Endothelial cell (in vitro differentiated cells): ENCODE measurements around the gene RSPH10B2. TPM values are rescaled to one million over a fixed set of nuclear protein-coding genes. Genes with fewer than 3 reads are reported as not detected.
A peak's percentile ranks its signal among the peaks of the same experiment; 100 is the strongest.
"Not testable (repeated sequence)": the region's sequence is repeated elsewhere in the genome, so short reads cannot be mapped to it uniquely, and the experiment has no call there.

ENCODE experiments used
- DNase-seq: peaks from one replicate; pipeline ENCODE4 v3.0.0; 2021; ENCODE audit warnings: low spot score
- H3K27ac Mint-ChIP-seq: one replicate; pipeline ENCODE4 v1.8.0; 2021; ENCODE audit warnings: mixed read lengths, inconsistent platforms; ENCODE audit not compliant: unreplicated experiment
- H3K27me3 Mint-ChIP-seq: one replicate; pipeline ENCODE4 v1.8.0; 2021; ENCODE audit warnings: mild to moderate bottlenecking, moderate library complexity, mixed read lengths, inconsistent platforms; ENCODE audit not compliant: unreplicated experiment
- H3K36me3 Mint-ChIP-seq: one replicate; pipeline ENCODE4 v1.8.0; 2021; ENCODE audit warnings: mild to moderate bottlenecking, low read depth, mixed read lengths, inconsistent platforms; ENCODE audit not compliant: unreplicated experiment
- H3K4me1 Mint-ChIP-seq: one replicate; pipeline ENCODE4 v1.8.0; 2021; ENCODE audit warnings: mild to moderate bottlenecking, mixed read lengths, inconsistent platforms; ENCODE audit not compliant: unreplicated experiment
- H3K4me3 Mint-ChIP-seq: one replicate; pipeline ENCODE4 v1.8.0; 2021; ENCODE audit warnings: mild to moderate bottlenecking, mixed read lengths, inconsistent platforms; ENCODE audit not compliant: unreplicated experiment
- H3K9me3 Mint-ChIP-seq: one replicate; pipeline ENCODE4 v1.8.0; 2021; ENCODE audit warnings: mixed read lengths, inconsistent platforms; ENCODE audit not compliant: unreplicated experiment
- total RNA-seq: library from RNA; stranded (reverse); fragmentation: NEBNext Ultra II Directional; extraction: Animal tissue kit (Norgen Biotek cat#: 25700); gene quantifications from one replicate; pipeline ENCODE4 v1.2.1, GENCODE V29; 2021; ENCODE audit not compliant: unreplicated experiment
- TF ChIP-seq, protein P1 (sequence below): fragments of 200-600 bp; sonication (generic); IDR thresholded peaks from one replicate; pipeline ENCODE4 v1.5.0; 2021; ENCODE audit warnings: antibody characterized with exemption; ENCODE audit not compliant: unreplicated experiment

Gene RSPH10B2
- total RNA-seq, 1 donor from 2014 or later, result 0.51 TPM

GRCh38 chr7:6714360-6714759, 39.5 kb upstream of the RSPH10B2 start:
- H3K4me1 Mint-ChIP-seq, result no peaks in the 10 kb centered on the region

DNA sequence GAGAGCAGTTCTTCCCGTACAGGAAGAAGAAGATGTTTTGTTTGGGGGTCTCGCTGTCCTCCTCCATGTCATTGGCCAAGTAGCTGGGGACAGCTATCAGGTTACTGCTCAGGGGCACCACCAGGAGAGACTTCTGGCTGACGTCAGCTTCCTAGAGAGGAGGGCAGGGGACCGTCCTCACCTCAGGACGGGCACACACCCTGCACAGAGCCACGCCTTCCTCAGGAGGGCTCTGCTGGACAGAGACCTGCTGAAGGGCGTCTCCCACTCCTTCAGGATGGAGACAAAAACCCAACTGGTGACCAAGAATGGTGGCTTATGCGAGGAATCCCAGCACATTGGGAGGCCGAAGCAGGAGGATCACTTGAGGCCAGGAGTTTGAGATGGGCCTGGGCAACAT, 38.0 kb upstream of the RSPH10B2 start:
- not testable (repeated sequence) for H3K4me1 Mint-ChIP-seq, H3K9me3 Mint-ChIP-seq, H3K27ac Mint-ChIP-seq, H3K36me3 Mint-ChIP-seq, DNase-seq, H3K4me3 Mint-ChIP-seq
- H3K27me3 Mint-ChIP-seq, result peaks cover 14% of the 10 kb centered on the region

More at GRCh38 chr7:6714360-6714759, 39.5 kb upstream of the RSPH10B2 start:
- no peaks in the 10 kb centered on the region for H3K9me3 Mint-ChIP-seq
- TF ChIP-seq, protein P1, sequence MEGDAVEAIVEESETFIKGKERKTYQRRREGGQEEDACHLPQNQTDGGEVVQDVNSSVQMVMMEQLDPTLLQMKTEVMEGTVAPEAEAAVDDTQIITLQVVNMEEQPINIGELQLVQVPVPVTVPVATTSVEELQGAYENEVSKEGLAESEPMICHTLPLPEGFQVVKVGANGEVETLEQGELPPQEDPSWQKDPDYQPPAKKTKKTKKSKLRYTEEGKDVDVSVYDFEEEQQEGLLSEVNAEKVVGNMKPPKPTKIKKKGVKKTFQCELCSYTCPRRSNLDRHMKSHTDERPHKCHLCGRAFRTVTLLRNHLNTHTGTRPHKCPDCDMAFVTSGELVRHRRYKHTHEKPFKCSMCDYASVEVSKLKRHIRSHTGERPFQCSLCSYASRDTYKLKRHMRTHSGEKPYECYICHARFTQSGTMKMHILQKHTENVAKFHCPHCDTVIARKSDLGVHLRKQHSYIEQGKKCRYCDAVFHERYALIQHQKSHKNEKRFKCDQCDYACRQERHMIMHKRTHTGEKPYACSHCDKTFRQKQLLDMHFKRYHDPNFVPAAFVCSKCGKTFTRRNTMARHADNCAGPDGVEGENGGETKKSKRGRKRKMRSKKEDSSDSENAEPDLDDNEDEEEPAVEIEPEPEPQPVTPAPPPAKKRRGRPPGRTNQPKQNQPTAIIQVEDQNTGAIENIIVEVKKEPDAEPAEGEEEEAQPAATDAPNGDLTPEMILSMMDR, result no peak
- DNase-seq, result no peak
- no peak overlapping the region for H3K27ac Mint-ChIP-seq
- peaks cover 3% of the 10 kb centered on the region for H3K36me3 Mint-ChIP-seq
- H3K4me3 Mint-ChIP-seq, result no peak overlapping the region
- peaks cover 10% of the 10 kb centered on the region for H3K27me3 Mint-ChIP-seq

GRCh38 chr7:6718124-6718523, 35.8 kb upstream of the RSPH10B2 start:
- Mint-ChIP-seq H3K36me3 (peaks cover 3% of the 10 kb centered on the region), H3K27ac (no peak overlapping the region), H3K4me1 (no peaks in the 10 kb centered on the region), H3K9me3 (no peaks in the 10 kb centered on the region), H3K4me3 (no peak overlapping the region), H3K27me3 (peaks cover 21% of the 10 kb centered on the region)
- DNase-seq, result no peak
- TF ChIP-seq, protein P1, result no peak

- not testable (repeated sequence) for H3K4me3 Mint-ChIP-seq, H3K4me1 Mint-ChIP-seq, H3K27ac Mint-ChIP-seq, H3K36me3 Mint-ChIP-seq, H3K9me3 Mint-ChIP-seq, DNase-seq
- peaks cover 12% of the 10 kb centered on the region for H3K27me3 Mint-ChIP-seq
These were observed 29.6 kb upstream of the RSPH10B2 start for GRCh38 chr7:6724351-6724750.

DNA sequence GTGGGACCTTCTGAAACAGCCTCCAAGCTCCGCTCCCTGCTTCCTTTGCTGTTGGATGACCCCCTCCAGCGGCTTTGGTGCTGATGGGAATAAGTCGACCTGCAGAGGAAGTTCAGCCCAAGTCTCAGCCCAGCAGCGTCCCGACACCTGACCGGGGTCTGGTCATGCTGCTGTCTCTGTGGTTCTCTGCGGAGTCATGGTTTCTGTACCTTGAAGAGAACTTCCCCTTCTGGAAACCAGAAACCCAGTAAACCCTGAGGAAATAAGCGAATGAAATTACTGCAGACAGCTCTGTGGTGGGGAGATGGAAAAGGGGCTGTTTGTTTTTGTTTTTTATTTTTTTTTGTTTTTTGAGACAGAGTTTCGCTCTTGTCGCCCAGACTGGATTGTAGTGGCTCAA, 28.9 kb upstream of the RSPH10B2 start:
- H3K27me3 Mint-ChIP-seq, result peaks cover 12% of the 10 kb centered on the region
- no peaks in the 10 kb centered on the region for H3K9me3 Mint-ChIP-seq
- peaks cover 2% of the 10 kb centered on the region for H3K4me1 Mint-ChIP-seq
- no peak overlapping the region for H3K4me3 Mint-ChIP-seq
- DNase-seq, result no peak
- H3K36me3 Mint-ChIP-seq, result no peaks in the 10 kb centered on the region
- no peak overlapping the region for H3K27ac Mint-ChIP-seq
- TF ChIP-seq, protein P1, result no peak

DNA sequence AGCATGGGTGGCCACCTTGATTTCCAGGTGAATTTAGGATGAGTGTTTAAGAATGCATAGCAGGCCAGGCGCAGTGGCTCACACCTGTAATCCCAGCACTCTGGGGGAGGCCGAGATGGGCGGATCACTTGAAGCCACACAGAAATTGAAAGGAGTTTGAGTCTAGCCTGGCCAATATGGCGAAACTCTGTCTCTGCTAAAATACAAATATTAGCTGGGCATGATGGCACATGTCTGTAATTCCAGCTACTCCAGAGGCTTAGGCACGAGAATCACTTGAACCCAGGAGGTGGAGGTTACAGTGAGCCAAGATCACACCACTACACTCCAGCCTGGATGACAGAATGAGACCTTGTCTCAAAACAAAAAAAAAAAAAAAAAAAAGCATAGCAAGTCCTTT, 27.6 kb upstream of the RSPH10B2 start:
- not testable (repeated sequence) for H3K9me3 Mint-ChIP-seq

DNA sequence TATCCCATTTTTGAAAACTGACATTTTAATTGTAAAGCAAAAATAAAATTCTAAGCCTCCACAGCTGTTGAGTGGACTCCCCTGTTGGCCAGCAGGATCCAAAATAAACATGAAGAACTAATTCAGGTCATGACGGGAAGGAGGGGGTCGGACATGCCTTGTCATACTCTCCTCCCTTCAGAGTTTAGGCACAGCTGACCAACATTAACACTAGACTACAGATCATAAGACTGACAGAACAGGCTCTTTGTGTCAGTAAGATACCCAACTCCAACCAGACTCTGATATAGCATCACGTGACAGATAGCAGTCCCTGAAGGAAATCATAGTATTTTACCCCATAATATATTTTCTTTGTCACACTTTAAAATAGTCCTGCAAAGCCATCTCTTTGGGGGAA, 26.2 kb upstream of the RSPH10B2 start:
- TF ChIP-seq, protein P1, result no peak
- H3K27ac Mint-ChIP-seq, result no peak overlapping the region
- H3K4me3 Mint-ChIP-seq, result no peak overlapping the region
- no peak for DNase-seq
- peaks cover 4% of the 10 kb centered on the region for H3K36me3 Mint-ChIP-seq
- peaks cover 2% of the 10 kb centered on the region for H3K4me1 Mint-ChIP-seq
- H3K27me3 Mint-ChIP-seq, result no peaks in the 10 kb centered on the region
- no peaks in the 10 kb centered on the region for H3K9me3 Mint-ChIP-seq

More for the DNA sequence above, 27.6 kb upstream of the RSPH10B2 start:
- not testable (repeated sequence) for H3K27ac Mint-ChIP-seq, H3K4me1 Mint-ChIP-seq, DNase-seq, H3K36me3 Mint-ChIP-seq, H3K4me3 Mint-ChIP-seq, H3K27me3 Mint-ChIP-seq

DNA sequence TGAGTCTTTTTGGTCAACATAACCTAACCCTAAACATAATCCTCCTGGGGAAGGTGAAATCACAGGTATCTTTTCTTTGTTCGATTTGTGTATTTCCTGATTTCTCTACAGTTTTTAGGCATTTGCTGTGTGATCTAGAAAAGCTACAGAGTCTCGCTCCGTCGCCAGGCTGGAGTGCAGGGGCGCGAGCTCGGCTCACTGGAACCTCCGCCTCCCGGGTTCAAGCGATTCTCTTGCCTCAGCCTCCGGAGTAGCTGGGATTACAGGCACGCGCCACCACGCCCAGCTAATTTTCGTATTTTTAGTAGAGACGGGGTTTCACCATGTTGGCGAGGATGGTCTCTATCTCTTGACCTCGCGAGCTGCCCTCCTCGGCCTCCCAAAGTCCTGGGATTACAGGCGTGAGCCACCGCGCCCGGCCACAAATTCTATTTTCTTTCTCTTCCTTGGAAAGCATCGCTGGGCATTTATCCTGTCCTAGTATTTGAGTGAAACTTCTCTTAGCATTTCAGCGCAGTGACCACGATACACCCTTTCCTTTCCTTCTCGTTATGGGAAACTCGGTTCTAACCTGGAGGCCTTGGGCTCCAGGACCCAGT, 24.9 kb upstream of the RSPH10B2 start:
- peak overlapping the region; percentile 96 for H3K4me3 Mint-ChIP-seq
- peaks cover 11% of the 10 kb centered on the region for H3K36me3 Mint-ChIP-seq
- H3K9me3 Mint-ChIP-seq, H3K27me3 Mint-ChIP-seq, DNase-seq, H3K4me1 Mint-ChIP-seq: not testable (repeated sequence)
- peak overlapping the region; percentile 72 for H3K27ac Mint-ChIP-seq
